T-helper 9 cell (primary cell): ENCODE results near the gene CFAP68.
"Not testable (repeated sequence)": the region's sequence is repeated elsewhere in the genome, so short reads cannot be mapped to it uniquely, and the experiment has no call there.

ENCODE experiments used
- DNase-seq: peaks from one replicate; pipeline ENCODE4 v3.0.0-alpha.2; 2020

Gene CFAP68

DNA sequence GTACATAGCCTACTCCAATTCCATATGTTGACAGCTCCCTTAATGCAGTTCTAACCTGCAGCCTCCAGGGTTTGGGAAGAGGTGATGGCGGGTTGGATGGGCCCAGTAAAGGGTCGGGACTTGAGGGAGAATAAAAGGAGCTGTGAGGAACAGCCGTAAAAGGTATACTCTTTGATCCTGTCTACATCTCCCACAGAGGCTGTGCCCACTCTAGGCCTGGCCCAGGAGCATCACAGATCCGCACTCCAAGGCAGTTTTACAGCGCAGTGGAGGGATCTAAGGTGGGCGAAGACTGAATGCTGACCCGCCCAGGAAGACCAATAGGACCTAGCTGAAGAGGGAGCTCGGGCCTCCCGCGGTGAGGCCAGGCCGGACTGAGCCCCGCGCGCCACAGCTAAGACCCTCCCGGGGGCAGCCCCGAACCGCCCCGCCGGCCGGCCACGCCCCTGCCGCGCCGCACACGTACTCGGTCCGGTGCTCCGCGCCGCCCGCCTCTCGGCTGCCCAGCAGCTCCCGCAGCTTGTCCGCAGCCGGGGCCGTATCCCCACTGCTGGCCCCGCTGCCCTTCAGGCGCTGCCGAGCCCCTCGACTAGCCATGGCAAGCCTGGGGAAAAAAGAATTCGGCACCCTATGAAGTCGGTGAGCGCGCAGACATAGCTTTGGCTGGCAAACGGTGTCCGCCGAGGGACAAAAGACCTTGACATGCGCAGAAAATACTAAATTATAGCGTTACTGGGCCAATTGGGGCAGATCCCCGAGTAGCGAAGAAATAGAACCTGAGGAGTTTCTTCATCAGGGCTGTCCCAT is 8.3 kb upstream of the CFAP68 start, which contains the start of gene ALG9:
ALG9 (minus strand) TSS at position 696 of the 807 bp plus-strand sequence; CDS start at position 597, 99 bp downstream.
- peak; percentile 92 for DNase-seq

DNA sequence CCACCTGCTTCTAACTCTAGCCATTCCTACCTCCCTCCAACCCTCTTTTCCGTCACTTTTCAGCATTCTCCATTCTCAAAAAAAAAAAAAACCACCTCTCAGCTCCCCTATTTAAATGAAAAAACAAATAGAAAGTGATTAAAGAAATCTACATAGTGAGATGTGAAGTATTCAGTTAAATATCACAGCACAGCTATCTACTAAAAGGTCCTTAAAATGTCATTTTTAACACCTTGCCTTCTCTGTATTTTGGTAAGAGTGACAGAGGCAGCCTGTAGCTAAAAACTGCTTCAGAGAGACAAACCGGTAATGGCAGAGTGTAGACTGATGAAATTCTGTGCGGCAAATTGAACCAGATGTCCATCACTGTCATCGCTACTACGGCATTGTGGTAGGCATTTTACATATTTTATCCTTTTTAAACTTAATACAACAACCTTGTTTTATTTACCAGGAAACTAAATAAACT is 7.6 kb upstream of the CFAP68 start:
- DNase-seq, result no peak

DNA sequence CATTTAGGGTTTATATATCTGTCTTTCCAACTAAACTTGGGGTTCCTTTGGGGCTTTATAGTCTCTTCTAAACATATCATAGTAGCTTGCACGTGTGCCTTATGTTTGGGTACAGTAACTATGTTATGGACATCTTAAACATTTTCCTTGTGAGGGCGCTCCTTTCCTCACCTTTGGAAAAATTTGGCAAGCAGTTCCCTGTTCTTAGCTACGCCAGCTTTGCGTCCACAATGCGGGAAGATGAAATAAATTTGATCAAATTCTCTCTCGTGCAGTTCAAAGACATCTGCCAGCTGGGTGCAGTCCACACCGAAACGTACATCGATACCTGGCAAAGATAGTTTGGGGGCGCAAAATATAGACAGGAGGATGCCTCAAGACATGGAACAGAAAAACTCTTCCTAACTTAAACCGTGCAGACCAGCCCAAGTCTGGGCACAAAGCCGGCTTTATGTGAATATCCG is 924 bp upstream of the CFAP68 start:
- DNase-seq, result no peak

DNA sequence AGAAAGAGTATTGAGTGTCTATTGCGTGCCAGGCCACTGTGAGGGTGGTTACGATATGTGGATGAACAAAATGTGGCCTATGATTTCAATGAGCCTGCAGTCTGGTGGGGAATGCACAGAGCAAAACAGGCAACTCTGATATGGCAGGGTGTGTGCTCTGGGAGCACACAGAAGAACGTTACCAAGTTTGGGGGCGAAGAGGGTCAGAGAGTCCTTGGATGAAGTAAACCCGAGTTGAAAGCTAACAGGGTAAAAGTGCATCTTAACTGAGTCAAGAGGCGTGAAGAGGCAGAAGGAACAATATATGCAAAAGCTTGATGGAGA is 258 bp downstream of the CFAP68 start:
- no peak for DNase-seq

DNA sequence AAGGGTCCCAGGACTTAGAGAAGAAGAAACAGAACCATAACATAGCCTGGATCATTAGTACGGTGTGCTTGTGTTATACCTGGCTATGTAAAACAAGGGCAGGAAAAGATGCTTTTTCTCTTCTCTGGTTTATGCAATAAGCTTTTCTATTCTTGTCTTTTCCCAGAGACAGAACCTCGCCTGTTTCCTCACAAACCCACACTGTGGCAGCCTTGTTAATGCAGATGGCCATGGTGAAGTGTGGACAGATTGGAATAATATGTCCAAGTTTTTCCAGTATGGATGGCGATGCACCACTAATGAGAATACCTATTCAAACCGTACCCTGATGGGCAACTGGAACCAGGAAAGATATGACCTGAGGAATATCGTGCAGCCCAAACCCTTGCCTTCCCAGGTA is 2.9 kb downstream of the CFAP68 start:
- no peak for DNase-seq

DNA sequence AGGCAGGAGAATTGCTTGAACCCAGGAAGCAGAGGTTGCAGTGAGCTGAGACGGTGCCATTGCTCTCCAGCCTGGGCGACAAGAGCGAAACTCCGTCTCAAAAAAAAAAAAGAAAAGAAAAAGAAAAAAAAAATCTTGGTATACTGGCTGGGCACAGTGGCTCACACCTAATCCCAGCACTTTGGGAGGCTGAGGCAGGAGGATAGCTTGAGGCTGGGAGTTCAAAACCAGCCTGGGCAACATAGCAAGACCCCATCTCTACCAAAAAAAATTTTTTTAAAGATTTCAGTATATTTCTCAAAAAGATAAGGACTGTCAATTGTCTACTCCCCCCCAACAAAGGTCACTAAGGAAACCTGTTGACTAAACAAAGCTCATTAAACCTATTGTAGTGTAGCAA is 5.7 kb downstream of the CFAP68 start:
- not testable (repeated sequence) for DNase-seq

DNA sequence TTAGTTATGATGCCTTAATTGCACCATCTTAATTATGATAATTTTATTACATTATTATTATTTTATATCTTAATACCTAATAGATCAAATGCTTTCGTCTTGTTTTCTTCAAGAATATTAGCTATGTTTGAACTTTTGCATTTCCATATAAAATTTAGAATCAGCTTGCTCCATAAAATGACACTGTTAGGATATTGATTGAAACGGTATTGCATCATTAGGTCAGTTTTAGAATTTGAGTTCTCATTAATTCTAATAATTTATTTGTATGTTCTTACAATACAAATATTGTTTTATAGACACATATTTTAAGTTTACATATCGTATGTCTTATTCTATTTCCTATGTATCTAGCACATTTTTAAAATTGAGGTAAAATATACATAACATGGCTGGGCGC is 6.7 kb downstream of the CFAP68 start:
- no peak for DNase-seq

DNA sequence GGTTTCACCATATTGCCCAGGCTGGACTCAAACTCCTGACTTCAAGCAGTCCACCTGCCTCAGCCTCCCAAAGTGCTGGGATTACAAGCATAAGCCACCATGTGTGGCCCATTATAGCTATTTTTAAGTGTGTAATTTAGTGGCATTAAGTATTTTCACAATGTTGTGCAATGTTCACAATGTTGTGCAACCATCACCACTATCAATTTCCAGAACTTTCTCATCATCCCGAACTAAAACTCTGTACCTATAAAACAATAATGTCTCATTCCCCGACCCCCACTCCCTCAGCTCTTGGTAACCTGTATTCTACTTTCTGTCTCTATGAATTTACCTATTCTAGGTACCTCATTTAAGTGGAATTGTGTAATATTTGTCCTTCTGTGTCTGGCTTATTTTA is 7.5 kb downstream of the CFAP68 start:
- no peak for DNase-seq

DNA sequence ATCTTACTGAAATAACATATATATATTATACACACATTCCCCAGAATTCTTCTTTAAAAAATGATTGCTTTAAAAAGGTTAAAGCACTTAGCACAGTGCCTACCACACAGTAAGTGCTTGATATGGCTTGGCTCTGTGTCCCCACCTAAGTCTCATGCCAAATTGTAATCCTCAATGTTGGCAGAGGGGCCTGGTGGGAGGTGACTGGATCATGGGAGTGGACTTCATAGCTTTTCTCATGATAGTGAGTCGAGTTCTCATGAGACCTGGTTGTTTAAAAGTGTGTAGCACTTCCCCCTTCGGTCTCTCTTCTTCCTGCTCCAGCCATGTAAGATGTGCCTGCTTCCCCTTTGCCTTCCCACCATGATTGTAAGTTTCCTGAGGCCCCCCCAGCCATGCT is 26.1 kb downstream of the CFAP68 start:
- no peak for DNase-seq

DNA sequence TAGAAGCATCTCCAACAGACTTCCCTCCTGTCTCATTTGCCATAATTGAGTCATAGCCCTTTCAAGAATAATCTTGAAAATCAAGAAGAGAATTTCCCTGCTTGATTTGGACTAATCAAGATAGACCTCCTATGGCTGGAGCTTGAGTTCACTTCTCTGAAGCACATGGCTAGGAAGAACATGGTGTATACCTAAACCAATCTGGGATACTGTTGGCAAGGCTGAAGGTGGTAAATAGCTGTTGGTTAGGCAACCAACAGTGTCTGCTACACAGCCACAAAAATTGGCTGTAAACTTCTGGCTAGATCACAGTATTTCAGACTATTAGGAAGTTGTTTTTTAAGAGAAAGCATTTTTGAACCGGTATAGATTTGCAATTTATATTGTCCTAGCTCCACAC is 27.3 kb downstream of the CFAP68 start:
- DNase-seq, result no peak

DNA sequence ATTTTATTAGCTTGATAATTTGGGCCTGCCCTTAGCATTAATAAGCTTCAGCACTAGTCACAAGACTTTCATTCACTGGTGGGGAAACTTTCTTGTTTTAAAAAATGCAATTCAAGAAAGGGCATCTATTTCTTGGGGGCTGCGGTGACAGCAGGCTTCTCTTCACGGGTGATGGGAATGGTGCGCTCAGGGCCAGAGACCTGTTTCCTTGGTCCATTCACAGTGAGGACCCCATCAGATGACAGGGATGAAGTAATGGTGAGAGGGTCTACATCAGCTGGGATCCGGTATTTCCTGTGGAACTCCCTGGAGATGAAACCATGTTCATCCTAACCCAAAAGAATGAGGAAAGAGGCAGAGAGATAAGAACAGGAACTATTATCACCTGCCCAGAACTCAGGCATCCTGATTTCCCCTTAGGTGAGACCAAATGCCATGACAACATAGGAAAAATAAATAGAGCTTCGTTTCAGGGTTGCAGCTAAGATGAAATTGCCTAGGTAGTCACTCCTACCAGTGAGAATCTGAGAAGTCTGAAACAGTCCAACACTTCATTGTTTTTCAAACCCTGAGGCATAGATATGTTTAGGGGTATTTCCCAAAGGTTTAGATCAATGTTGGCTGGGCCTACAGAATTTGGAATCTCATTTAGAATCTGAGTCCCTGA is 29.4 kb downstream of the CFAP68 start:
- no peak for DNase-seq

DNA sequence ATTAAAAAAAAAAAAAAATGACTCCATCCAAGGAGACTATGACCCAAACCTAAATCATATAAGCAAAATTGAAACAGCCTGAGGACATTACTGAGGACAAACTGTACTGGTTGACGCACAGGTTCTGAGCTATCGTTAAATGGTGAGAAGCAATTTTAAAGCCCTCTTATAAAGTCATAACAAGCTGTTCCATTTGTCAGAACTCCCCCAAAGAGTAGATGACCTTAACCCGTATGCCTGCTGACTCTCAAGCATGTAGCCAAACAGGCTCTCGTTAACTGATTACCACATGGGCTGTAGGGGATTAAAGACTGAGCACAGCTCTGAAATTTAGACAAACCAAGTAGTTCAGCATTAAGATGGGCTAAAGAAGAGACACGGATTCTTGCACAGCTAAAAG is 30.0 kb downstream of the CFAP68 start:
- no peak for DNase-seq

DNA sequence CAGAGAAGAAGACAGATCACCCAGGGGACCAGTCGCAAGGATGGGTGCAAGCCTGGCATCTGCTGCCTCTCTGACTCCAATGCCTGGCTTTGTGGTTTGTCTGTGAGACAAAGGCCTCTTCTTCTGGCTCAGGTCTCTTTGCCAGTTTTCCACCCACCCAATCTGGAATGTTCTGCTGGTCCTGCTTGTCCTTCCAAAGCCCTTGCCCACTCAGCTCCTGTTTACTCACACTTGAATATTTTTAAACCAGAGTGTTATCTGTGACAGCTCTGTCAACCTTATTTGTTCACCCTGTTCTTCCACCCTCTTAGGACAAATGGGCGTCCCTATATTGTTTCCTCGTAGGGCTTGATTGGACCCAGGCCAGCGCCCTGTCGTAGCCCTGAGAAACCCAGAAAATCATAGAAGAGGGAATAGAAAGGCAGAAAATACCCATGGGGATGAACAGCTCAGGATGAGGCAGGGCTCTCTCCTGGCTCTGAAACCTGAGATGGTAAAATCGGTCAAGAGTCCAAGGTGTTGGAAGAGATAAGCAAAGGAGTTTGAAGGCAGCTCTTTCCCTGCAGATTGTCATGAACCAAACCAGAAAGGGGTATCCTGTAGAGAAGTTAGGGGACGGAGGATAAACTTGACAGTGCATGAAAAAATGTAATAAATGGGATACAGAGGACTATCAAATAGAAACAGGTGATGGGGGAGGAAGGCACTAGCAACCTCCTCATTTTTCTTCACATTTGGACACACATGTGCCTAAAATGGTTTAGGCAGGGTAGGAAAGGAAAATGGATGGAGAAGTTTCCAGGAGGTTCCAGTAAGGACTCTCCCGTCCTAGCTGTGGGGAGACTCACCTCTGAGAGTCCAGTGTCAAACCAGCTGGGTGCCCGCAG is 31.6 kb downstream of the CFAP68 start:
- no peak for DNase-seq

DNA sequence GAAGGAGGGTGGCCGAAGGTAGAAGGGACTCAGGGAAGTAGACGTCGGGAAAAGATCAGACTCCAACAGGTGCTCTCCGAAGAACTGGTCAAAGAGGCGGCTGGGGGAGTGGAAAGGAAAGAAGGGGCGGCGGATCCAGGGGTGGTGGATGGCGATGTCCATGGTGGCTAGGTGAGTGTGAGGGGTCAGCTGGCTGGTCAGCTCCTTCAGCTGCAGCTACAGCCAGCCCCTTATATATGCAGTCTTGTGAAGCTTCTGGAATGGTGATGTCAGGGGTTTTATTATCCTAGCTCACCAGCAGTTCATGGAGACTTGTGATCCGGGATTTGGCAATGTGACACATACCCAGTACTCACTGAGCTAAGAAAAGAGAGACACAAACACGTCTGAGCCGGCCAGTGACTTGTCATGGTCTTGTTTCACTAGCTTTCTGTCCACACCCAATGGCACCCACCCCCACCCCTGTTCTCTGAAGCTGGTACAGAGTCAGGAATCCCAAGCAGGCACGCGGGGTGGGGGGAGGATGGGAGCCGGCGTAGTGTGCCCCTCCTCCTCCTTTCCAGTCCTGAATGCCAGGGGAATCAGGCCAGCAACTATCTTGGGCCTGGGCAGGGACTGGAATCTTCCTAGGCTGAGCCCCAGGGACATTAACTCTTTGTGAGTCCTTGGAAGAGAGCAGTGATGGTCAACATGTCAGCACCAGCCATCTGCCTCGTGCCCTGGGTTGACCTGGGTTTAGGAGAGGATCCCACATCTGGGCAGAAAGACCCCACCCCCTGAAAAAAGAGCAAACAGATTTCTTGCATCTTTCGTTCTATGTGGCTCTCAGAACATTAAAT is 32.4 kb downstream of the CFAP68 start, which contains the start of gene CRYAB:
CRYAB (minus strand) TSS at position 208 of the 839 bp plus-strand sequence; CDS start at position 162, 46 bp downstream.
- DNase-seq, result no peak

DNA sequence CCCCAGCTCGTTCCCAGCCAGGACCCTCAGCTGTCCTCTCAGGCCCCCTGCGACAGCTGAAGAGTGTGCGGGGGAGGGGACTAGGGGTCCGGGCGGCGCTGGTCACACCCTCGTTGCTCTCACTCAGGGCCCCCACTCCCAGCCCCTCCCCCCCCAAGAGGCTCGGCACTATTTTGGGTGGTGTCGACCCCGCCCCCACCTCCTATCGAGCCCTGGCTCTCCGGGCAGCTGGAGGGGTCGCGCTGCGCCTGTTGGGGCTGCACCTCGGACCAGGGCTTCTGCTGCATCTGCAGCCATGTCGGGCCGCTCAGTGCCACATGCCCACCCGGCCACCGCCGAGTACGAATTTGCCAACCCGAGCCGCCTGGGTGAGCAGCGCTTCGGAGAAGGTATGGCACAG is 33.2 kb downstream of the CFAP68 start, which contains the start of gene HSPB2:
HSPB2 (plus strand) TSS at position 200 of the 400 bp plus-strand sequence; CDS start at position 296, 96 bp downstream.
- no peak for DNase-seq

DNA sequence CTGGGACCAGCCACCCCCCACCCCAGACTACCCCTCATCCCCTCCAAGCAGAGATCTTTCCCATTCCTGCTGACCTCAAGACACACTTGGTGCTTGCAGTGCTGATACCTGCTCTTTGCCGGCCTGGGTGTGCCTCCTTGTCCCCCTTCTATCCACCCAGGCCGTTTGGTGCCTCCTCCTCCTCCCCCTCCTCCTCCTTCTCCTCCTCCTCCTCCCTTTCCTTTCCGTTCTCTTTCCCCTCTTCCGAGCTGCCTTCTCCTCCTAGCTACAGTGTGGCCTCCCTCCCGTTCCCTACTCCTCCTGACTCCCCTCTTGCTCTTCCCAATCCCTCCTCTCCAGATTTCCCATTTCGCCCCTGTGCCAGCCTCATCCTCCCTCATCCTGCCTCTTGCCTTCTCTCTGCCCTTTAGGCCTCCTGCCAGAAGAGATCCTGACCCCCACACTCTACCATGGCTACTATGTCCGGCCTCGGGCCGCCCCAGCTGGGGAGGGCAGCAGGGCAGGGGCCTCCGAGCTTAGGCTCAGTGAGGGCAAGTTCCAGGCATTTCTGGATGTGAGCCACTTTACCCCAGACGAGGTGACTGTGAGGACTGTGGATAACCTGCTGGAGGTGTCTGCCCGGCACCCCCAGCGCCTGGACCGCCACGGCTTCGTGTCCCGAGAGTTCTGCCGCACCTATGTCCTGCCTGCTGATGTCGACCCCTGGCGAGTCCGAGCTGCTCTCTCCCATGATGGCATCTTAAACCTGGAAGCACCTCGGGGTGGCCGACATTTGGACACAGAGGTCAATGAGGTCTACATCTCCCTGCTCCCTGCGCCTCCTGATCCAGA is 33.9 kb downstream of the CFAP68 start:
- DNase-seq, result no peak

DNA sequence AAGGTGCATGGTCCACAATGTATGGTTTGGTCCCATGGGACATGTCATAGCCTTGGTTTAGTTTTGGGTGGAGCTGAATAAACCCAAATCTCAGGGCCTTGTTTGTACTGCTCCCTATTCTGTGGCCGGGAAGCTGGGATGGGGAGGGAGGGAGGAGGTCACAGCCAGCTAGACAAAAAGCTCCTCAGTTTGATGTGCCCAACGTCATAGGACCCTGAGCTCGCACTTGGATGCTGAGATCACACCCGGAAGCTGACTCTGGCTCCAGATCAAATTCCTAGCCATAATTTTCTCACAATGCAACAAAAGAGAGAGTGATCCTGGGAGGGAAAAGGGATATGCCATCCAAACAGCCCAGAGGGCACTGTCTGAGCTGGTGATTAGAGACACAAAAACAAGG is 34.7 kb downstream of the CFAP68 start:
- DNase-seq, result no peak

DNA sequence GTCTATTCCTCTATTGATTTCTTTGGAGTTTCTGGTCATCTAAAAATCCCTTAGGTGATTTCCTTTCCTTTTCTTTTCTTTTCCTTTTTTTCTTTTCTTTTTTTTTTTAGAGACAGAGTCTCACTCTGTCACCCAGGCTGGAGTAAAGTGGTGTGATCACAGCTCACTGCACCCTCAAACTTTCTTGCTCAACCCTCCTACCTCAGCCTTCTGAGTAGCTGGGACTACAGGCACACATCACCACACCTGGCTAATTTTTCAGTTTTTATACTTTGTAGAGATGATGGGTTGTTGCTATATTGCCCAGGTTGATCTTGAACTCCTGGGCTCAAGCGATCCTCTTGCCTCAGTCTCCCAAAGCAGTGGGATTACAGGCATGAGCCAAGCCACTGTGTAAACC is 37.4 kb downstream of the CFAP68 start:
- DNase-seq, result no peak

DNA sequence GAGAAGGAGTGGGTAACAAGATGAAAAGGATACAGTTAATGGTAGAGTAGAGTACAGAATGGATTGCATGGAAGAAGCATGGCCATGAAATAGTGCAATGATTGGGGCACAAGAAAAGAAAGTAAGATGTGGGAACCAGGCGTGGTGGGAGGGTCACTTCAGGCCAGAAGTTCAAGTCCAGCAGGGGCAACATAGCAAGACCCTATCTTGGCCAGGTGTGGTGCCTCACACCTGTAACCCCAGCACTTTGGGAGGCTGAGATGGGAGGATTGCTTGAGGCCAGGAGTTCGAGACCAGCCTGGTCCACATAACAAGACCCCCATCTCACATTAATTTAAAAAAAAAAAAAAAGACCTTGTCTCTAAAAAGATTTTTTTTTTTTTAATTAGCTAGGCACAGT is 38.0 kb downstream of the CFAP68 start:
- no peak for DNase-seq

DNA sequence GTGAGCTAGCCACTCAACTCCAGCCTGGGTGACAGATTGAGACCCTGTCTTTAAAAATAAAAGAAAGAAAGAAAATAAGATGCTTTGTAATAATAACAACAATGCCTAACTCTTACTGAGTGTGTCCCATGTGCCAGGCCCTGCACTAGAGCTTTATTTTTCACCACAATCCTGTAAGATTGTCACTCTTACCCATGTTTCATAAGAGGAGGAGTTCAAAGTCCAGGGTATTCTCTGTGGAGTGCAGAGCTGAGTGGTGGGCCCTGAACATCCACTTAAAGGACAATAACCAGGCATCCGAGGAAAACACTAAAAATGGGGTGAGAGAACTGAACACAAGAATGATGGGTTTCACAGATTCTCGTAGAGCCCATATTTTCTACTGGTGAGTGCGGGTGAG is 38.4 kb downstream of the CFAP68 start:
- DNase-seq, result no peak
